Skeletal muscle tissue (tissue), 4 donors: ENCODE results near the gene CCZ1. TPM values are rescaled to one million over a fixed set of nuclear protein-coding genes. Genes with fewer than 3 reads are reported as not detected.
"Not testable (repeated sequence)": the region's sequence is repeated elsewhere in the genome, so short reads cannot be mapped to it uniquely, and the experiment has no call there.

Experiments
- H3K27ac ChIP-seq: one replicate; pipeline ENCODE4 v1.7.0; 2013; ENCODE audit warnings: mild to moderate bottlenecking, low read depth, low read length, inconsistent platforms
- H3K27me3 ChIP-seq, 3 donors: one replicate each; pipeline ENCODE4 v1.7.0; 2013; ENCODE audit warnings: low read length in 3 of 3; ENCODE audit not compliant: control insufficient read depth in 3 of 3, insufficient read depth in 3 of 3
- H3K36me3 ChIP-seq, 3 donors: one replicate each; pipeline ENCODE4 v1.7.0; 2013; ENCODE audit warnings: low read length in 3 of 3; ENCODE audit not compliant: control insufficient read depth in 3 of 3, insufficient read depth in 3 of 3
- H3K4me1 ChIP-seq, 3 donors: one replicate each; pipeline ENCODE4 v1.7.0; 2013; ENCODE audit warnings: low read length in 3 of 3, mild to moderate bottlenecking in 3 of 3; ENCODE audit not compliant: control insufficient read depth in 3 of 3, insufficient read depth in 3 of 3
- H3K4me3 ChIP-seq, 3 donors: one replicate each; pipeline ENCODE4 v1.7.0; 2013; ENCODE audit warnings: low read length in 3 of 3
- H3K9ac ChIP-seq, 3 donors: one replicate each; pipeline ENCODE4 v1.7.0; 2013; ENCODE audit warnings: low read length in 3 of 3, mild to moderate bottlenecking in 3 of 3, moderate library complexity in 2 of 3, low read depth in 1 of 3
- H3K9me3 ChIP-seq, 3 donors: one replicate each; pipeline ENCODE4 v1.7.0; 2013; ENCODE audit warnings: low read length in 3 of 3; ENCODE audit not compliant: control insufficient read depth in 3 of 3
- total RNA-seq: library from RNA; depleted of rRNA; stranded (reverse); fragments of >200 nt; gene quantifications from one replicate; pipeline ENCODE4 v1.2.3, GENCODE V29; 2014
- donor health status: Osteomylitis.

CCZ1 gene
- total RNA-seq, 1 donor from 2014 or later, result 55.3 TPM

DNA sequence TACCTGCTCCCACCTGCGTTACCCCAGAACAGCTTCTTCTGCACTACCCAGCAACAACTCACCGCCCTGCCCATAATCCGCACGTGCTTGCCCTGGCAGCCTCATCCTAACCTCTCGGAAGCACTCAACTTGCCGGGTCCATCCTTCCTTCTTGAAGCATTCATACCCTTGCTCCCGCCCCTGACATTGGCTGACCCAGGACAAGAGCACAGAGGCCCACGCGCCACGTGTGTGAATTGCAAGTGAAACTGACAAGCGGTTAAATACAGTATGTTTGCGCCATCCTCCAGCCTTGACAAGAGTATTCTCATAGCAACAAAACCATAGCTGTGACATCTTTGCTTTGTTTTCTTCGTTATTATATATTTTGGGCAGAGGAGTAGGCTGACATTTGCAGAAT lies 28.8 kb upstream of the CCZ1 start:
- no peaks in the 10 kb centered on the region for H3K36me3 ChIP-seq
- H3K4me3 ChIP-seq, result no peak overlapping the region
- no peaks in the 10 kb centered on the region for H3K9me3 ChIP-seq

DNA sequence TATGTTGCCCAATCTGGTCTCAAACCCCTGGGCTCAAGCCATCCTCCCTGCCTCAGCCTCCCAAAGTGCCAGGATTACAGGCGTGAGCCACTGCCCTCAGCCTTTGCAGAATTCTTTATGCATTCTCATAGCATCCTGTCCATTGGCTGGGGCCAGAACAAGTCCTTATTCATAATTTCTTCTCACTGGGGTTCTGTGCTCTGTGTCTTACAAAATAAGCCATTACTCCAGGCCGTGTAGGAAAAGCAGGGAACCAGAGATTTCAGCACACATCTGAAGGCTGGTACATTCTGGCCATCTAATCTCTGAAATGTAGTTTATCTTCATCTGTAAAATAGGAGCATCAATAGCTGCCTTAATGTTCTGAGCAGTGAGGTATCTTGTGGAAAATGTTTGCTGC lies 28.2 kb upstream of the CCZ1 start:
- no peak overlapping the region for H3K4me3 ChIP-seq
- H3K9me3 ChIP-seq, result no peaks in the 10 kb centered on the region
- no peak overlapping the region for H3K27ac ChIP-seq
- no peak overlapping the region for H3K9ac ChIP-seq
- H3K27me3 ChIP-seq, result peaks cover 2 to 5% (median 4%) of the 10 kb centered on the region in 3 donors
- H3K4me1 ChIP-seq, result no peaks in the 10 kb centered on the region
- H3K36me3 ChIP-seq, result no peaks in the 10 kb centered on the region

More for the DNA sequence above, 28.8 kb upstream of the CCZ1 start:
- no peaks in the 10 kb centered on the region for H3K4me1 ChIP-seq
- H3K27me3 ChIP-seq, result peaks cover 2 to 5% (median 4%) of the 10 kb centered on the region in 3 donors
- no peak overlapping the region for H3K27ac ChIP-seq
- no peak overlapping the region for H3K9ac ChIP-seq

DNA sequence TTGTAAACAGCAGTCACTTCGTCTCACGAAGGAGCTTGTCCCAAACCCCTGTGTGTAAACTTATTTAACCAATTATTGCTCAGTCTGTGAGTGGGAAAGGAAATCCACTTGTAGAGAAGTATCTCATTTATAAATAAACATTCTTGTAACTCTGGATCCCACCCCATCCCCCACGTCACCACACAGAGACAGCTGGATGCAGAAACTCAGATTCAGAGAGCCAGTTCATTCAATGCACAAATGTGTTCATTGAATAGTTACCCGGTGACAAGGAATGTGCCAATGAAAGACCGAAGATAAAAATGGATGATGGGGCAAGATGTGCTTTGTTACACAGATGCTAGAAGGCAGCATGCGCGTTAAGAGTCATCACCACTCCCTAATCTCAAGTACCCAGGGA lies 26.2 kb upstream of the CCZ1 start:
- H3K9me3 ChIP-seq, result no peaks in the 10 kb centered on the region
- H3K4me1 ChIP-seq, result no peaks in the 10 kb centered on the region
- no peak overlapping the region for H3K9ac ChIP-seq
- H3K36me3 ChIP-seq, result no peaks in the 10 kb centered on the region
- no peak overlapping the region for H3K4me3 ChIP-seq
- H3K27me3 ChIP-seq, result peaks cover 0 to 5% (median 4%) of the 10 kb centered on the region in 3 donors
- no peak overlapping the region for H3K27ac ChIP-seq

DNA sequence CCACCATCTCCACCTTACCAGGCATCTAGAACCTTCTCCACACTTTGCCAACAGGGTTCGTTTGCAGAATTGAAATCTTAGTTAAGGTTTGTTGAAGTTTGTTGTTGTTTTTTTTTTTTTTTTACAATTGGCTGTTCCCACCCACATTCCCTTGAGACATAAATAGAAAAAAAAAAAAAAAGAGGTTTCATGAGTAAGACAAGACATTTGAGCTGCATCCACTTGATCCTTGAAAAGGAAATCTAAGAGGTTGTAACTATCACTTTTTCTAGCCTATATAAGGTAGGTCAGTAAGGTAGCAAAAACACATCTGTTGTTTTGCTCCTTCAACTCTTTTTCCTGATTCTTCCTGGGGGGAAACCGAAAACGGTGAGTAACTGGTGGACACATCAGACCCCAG lies 18.9 kb upstream of the CCZ1 start:
- not testable (repeated sequence) for H3K27me3 ChIP-seq, H3K4me3 ChIP-seq, H3K4me1 ChIP-seq, H3K27ac ChIP-seq, H3K9me3 ChIP-seq, H3K9ac ChIP-seq, H3K36me3 ChIP-seq

DNA sequence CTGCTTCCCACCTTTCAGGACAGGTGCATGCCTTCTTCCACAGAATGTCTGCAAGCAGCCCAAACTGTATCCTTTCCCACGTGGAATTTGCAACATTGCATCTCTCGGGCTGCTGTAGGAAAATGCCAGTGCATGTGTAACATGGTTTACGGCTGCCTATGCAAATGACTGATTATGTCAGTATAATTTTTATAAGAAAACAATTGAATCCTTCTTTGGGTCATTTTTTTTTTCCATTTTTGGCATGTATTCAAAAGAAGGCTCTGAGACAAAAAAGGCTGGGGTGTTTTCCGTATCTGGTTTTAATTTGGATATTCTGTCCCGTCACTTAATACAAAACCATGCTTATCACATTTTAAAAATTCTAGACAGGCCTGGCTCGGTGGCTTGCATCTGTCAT lies 18.4 kb upstream of the CCZ1 start:
- H3K27ac ChIP-seq, H3K4me1 ChIP-seq, H3K27me3 ChIP-seq, H3K9ac ChIP-seq, H3K36me3 ChIP-seq, H3K4me3 ChIP-seq, H3K9me3 ChIP-seq: not testable (repeated sequence)

DNA sequence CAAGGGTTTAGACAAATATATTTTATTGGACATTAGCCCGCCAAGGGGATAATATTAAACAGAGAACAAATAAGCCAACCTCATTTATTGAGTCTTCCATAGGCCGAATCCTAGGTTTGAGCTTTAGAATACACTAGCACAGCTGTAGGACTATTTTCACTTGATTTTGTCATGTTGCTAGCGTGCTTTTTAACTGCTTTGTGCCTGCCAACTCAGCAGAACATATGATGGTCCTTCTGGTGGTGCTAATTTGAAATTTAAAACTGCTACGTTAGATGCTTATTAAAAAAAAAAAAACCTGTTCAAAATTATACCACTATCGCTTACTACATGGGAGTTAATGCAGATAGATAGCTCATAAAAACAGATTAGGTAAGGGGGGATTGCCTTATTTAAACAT lies 14.1 kb upstream of the CCZ1 start:
- H3K9ac ChIP-seq, H3K27me3 ChIP-seq, H3K9me3 ChIP-seq, H3K4me1 ChIP-seq, H3K27ac ChIP-seq, H3K4me3 ChIP-seq, H3K36me3 ChIP-seq: not testable (repeated sequence)

DNA sequence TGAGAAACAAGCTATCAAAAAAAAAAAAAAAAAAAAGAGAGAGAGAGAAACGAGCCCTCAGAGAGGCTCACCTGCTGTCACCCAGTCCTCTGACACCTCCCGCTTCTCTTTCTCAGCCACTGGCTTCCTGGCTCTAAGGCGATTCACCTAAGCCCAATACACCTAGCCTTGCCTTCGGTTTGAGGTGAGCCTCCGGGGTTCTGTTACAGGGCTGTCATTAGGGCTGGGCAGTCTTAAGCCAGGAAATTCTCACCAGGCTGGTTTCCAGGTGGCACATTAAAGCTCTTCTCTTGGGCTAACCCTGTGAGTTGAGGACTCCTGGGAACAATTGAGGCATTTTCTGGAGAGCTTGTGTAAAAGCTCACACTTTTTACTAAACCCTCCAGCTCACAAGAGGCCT lies 10.5 kb upstream of the CCZ1 start:
- not testable (repeated sequence) for H3K4me1 ChIP-seq, H3K9me3 ChIP-seq, H3K4me3 ChIP-seq, H3K27ac ChIP-seq, H3K9ac ChIP-seq, H3K36me3 ChIP-seq, H3K27me3 ChIP-seq

DNA sequence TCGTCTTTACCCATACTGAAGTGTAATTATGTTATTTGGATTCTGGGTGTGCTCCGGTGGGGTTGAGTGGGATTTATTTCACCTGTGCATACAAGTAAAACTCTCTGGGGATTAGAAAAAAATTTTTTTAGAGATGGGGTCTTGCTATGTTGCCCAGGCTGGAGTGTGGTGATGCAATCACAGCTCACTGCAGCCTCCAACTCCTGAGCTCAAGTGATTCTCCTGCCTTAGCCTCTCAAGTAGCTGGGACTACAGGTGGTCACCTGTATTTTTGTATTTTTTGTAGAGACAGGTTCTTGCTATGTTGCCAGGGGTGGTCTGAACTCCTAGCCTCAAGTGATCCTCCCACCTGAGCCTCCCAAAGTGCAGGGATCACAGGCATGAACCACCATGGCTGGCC lies 8.3 kb upstream of the CCZ1 start:
- not testable (repeated sequence) for H3K9ac ChIP-seq, H3K4me3 ChIP-seq, H3K9me3 ChIP-seq, H3K4me1 ChIP-seq, H3K36me3 ChIP-seq, H3K27me3 ChIP-seq, H3K27ac ChIP-seq

DNA sequence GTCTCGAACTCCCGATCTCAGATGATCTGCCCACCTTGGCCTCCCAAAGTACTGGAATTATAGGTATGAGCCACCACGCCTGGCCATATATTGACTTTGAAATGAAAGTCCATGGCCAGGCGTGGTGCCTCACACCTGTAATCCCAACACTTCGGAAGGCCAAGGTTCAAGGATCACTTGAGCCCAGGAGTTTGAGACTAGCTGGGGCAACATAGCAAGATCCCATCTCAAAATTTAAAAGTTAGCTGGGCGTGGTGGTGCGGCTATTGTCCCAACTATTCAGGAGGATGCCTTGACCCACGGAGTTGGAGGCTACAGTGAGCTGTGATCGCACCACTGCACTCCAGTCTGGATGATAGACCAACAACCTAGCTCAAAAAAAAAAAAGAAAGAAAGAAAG lies 6.0 kb upstream of the CCZ1 start:
- H3K27ac ChIP-seq, result no peak overlapping the region
- H3K9me3 ChIP-seq, result no peaks in the 10 kb centered on the region

DNA sequence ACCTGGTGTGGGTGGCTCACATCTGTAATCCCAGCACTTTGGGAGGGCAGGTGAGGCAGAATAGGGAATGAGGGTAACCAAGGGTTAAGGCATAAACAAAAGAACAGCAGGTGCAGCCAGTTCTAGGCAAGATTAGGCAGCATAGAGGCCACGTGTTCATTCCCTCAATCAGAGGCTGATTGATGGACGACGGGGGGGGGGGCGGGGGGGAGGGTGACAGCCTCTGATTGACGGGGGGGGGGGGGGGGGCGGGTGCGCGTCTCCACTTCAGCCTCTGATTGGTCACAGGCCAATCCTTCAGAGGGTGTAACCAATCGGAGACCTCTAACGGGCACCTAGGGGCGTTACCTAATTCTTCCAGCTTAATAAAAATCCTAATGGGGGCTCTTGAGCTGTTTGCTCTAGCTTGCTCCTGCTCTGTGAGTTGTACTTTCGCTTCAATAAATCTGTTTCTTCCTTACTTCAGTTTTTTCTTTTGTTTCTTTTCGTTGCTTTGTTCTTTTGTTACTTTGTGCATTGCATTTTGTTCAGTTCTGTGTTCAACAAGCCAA lies 1.1 kb upstream of the CCZ1 start:
- H3K4me1 ChIP-seq, H3K4me3 ChIP-seq, H3K9me3 ChIP-seq, H3K27ac ChIP-seq, H3K27me3 ChIP-seq, H3K9ac ChIP-seq, H3K36me3 ChIP-seq: not testable (repeated sequence)

More for the DNA sequence above, 6.0 kb upstream of the CCZ1 start:
- Histone ChIP-seq H3K27me3 (no peaks in the 10 kb centered on the region), H3K4me1 (no peaks in the 10 kb centered on the region), H3K36me3 (no peaks in the 10 kb centered on the region), H3K4me3 (no peak overlapping the region), H3K9ac (no peak overlapping the region)

DNA sequence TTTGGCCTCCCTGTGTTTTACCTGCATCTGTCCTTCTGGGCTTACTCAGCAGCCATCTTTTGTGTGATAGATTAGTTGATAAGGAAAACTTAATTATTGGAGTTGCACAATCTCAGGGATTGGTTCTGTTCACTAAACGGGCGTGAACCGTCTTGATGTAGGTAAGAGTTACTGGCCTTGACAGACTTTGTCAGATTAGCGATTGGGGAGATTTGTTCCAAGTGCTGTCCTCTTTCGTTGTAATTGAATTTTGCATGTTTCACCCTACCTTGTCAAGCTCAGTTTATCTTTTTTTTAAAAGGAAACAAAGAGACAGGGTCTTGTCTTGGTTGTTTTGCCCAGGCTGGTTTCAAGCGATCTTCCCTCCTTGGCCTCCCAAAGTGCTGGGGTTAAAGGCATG lies 4.5 kb downstream of the CCZ1 start:
- not testable (repeated sequence) for H3K36me3 ChIP-seq, H3K27me3 ChIP-seq, H3K9ac ChIP-seq, H3K4me3 ChIP-seq, H3K9me3 ChIP-seq, H3K27ac ChIP-seq, H3K4me1 ChIP-seq
